ENCODE measurements around the gene IGSF21. TPM values are rescaled to one million over a fixed set of nuclear protein-coding genes. Genes with fewer than 3 reads are reported as not detected.

IGSF21 gene
- total RNA-seq, 1 donor from 2014 or later = 1.3 TPM

- peaks cover 9% of the 10 kb centered on the region for H3K36me3 Mint-ChIP-seq (ENCODE audit: unreplicated experiment)
- H3K4me3 Mint-ChIP-seq (ENCODE audit: unreplicated experiment) = no peak overlapping the region
- no peak for DNase-seq
- peaks cover 13% of the 10 kb centered on the region for H3K27me3 Mint-ChIP-seq (ENCODE audit: unreplicated experiment)
- TF ChIP-seq CTCF (IDR thresholded peaks at IDR 0.05; ENCODE audit: partially characterized antibody, unreplicated experiment) = no peak
- H3K4me1 Mint-ChIP-seq (ENCODE audit: low read depth, unreplicated experiment) = peaks cover 9% of the 10 kb centered on the region
- H3K27ac Mint-ChIP-seq (ENCODE audit: unreplicated experiment) = no peak overlapping the region
- peaks cover 2% of the 10 kb centered on the region for H3K9me3 Mint-ChIP-seq (ENCODE audit: unreplicated experiment)
Measured at GRCh38 chr1:18062185-18062584, 45.4 kb upstream of the IGSF21 start.

GRCh38 chr1:18064534-18064933 lies 43.1 kb upstream of the IGSF21 start:
- Mint-ChIP-seq H3K4me1 (ENCODE audit: low read depth, unreplicated experiment) (no peaks in the 10 kb centered on the region), H3K27ac (ENCODE audit: unreplicated experiment) (no peak overlapping the region), H3K4me3 (ENCODE audit: unreplicated experiment) (no peak overlapping the region), H3K36me3 (ENCODE audit: unreplicated experiment) (peaks cover 9% of the 10 kb centered on the region), H3K27me3 (ENCODE audit: unreplicated experiment) (peaks cover 8% of the 10 kb centered on the region), H3K9me3 (ENCODE audit: unreplicated experiment) (peaks cover 2% of the 10 kb centered on the region)
- no peak for DNase-seq
- TF ChIP-seq CTCF (IDR thresholded peaks at IDR 0.05; ENCODE audit: partially characterized antibody, unreplicated experiment) = no peak

- DNase-seq = no peak
- Mint-ChIP-seq H3K27me3 (ENCODE audit: unreplicated experiment) (peaks cover 9% of the 10 kb centered on the region), H3K9me3 (ENCODE audit: unreplicated experiment) (peaks cover 2% of the 10 kb centered on the region), H3K27ac (ENCODE audit: unreplicated experiment) (no peak overlapping the region), H3K4me1 (ENCODE audit: low read depth, unreplicated experiment) (peaks cover 4% of the 10 kb centered on the region), H3K36me3 (ENCODE audit: unreplicated experiment) (peaks cover 14% of the 10 kb centered on the region), H3K4me3 (ENCODE audit: unreplicated experiment) (no peak overlapping the region)
- TF ChIP-seq CTCF (IDR thresholded peaks at IDR 0.05; ENCODE audit: partially characterized antibody, unreplicated experiment) = no peak
Measured at GRCh38 chr1:18066576-18066975, 41.0 kb upstream of the IGSF21 start.

- peaks cover 4% of the 10 kb centered on the region for H3K27me3 Mint-ChIP-seq (ENCODE audit: unreplicated experiment)
- peaks cover 10% of the 10 kb centered on the region for H3K36me3 Mint-ChIP-seq (ENCODE audit: unreplicated experiment)
- no peak overlapping the region for H3K4me3 Mint-ChIP-seq (ENCODE audit: unreplicated experiment)
- no peak for TF ChIP-seq CTCF (IDR thresholded peaks at IDR 0.05; ENCODE audit: partially characterized antibody, unreplicated experiment)
- H3K4me1 Mint-ChIP-seq (ENCODE audit: low read depth, unreplicated experiment) = peaks cover 10% of the 10 kb centered on the region
- no peak for DNase-seq
- H3K9me3 Mint-ChIP-seq (ENCODE audit: unreplicated experiment) = no peaks in the 10 kb centered on the region
- no peak overlapping the region for H3K27ac Mint-ChIP-seq (ENCODE audit: unreplicated experiment)
Measured at GRCh38 chr1:18069903-18070302, 37.7 kb upstream of the IGSF21 start.

GRCh38 chr1:18072066-18072465 lies 35.5 kb upstream of the IGSF21 start:
- Mint-ChIP-seq H3K27me3 (ENCODE audit: unreplicated experiment) (peaks cover 3% of the 10 kb centered on the region), H3K4me3 (ENCODE audit: unreplicated experiment) (no peak overlapping the region), H3K9me3 (ENCODE audit: unreplicated experiment) (no peaks in the 10 kb centered on the region), H3K4me1 (ENCODE audit: low read depth, unreplicated experiment) (peaks cover 11% of the 10 kb centered on the region), H3K27ac (ENCODE audit: unreplicated experiment) (no peak overlapping the region), H3K36me3 (ENCODE audit: unreplicated experiment) (peaks cover 5% of the 10 kb centered on the region)
- no peak for TF ChIP-seq CTCF (IDR thresholded peaks at IDR 0.05; ENCODE audit: partially characterized antibody, unreplicated experiment)
- DNase-seq = no peak
